Sigmoid colon (tissue), 4 donors: ENCODE data around the gene TRUB2.

Experiments
- CTCF ChIP-seq, 4 experiments: fragments of 450-650 bp in 3 of 4; fragments of 200-600 bp in 1 of 4; IDR thresholded peaks; one replicate each; pipeline ENCODE4 v1.5.1; 2016 to 2019; ENCODE audit warnings: antibody characterized with exemption in 4 of 4, mild to moderate bottlenecking in 3 of 4, moderate library complexity in 2 of 4
- EP300 ChIP-seq, 4 donors: sonication (generic); formaldehyde crosslinking; IDR thresholded peaks; one replicate each; pipeline ENCODE4 v1.6.1; 2017; ENCODE audit warnings: antibody characterized with exemption in 4 of 4
- POLR2A ChIP-seq, 2 donors: fragments of 450-650 bp; IDR thresholded peaks; one replicate each; pipeline ENCODE4 v1.6.1; 2016; ENCODE audit warnings: antibody characterized with exemption in 2 of 2, mild to moderate bottlenecking in 2 of 2, moderate library complexity in 2 of 2
- POLR2AphosphoS5 ChIP-seq, 4 donors: sonication (generic); formaldehyde crosslinking; IDR thresholded peaks; one replicate each; pipeline ENCODE4 v1.6.1; 2017; ENCODE audit warnings: antibody characterized with exemption in 4 of 4

- TF ChIP-seq CTCF (IDR thresholded peaks at IDR 0.05) (no peak), POLR2AphosphoS5 (IDR thresholded peaks at IDR 0.05) (no peak), EP300 (IDR thresholded peaks at IDR 0.05) (no peak), POLR2A (IDR thresholded peaks at IDR 0.05) (no peak)
Measured at GRCh38 chr9:128262687-128263086, 59.6 kb downstream of the TRUB2 start.
